22Rv1 (cell line): Measurements from ENCODE around the gene NDUFAF3.

Experiments
- ZFX ChIP-seq: fragments of 450-650 bp; IDR thresholded peaks from 2 replicates; pipeline ENCODE4 v1.6.1; 2017; ENCODE audit warnings: antibody characterized with exemption, borderline replicate concordance
- TF ChIP-seq, protein P1 (sequence below): fragments of 450-650 bp; IDR thresholded peaks from 2 replicates; pipeline ENCODE4 v1.5.1; 2017; ENCODE audit warnings: mild to moderate bottlenecking

DNA sequence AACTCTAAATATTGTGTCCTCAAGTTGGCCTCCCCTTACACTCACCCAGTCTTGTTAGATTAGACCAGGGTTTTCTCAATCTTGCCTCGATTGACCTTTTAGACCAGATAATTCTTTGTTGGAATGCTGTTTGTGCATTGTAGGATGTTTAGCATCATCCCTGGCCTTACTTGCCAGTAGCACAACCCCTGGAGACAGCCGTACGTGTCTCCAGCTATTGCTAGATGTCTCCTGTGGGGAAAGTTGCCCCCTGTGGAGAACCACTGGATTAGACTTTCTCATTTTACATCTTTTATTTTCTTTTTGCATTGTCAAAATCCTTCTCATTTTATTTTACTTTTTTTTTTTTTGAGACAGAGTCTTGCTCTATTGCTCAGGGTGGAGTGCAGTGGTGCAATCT lies 12.5 kb upstream of the NDUFAF3 start:
- TF ChIP-seq, protein P1, sequence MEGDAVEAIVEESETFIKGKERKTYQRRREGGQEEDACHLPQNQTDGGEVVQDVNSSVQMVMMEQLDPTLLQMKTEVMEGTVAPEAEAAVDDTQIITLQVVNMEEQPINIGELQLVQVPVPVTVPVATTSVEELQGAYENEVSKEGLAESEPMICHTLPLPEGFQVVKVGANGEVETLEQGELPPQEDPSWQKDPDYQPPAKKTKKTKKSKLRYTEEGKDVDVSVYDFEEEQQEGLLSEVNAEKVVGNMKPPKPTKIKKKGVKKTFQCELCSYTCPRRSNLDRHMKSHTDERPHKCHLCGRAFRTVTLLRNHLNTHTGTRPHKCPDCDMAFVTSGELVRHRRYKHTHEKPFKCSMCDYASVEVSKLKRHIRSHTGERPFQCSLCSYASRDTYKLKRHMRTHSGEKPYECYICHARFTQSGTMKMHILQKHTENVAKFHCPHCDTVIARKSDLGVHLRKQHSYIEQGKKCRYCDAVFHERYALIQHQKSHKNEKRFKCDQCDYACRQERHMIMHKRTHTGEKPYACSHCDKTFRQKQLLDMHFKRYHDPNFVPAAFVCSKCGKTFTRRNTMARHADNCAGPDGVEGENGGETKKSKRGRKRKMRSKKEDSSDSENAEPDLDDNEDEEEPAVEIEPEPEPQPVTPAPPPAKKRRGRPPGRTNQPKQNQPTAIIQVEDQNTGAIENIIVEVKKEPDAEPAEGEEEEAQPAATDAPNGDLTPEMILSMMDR, result no peak
- no peak for TF ChIP-seq ZFX
